ENCODE data around the gene NELL2. TPM values are rescaled to one million over a fixed set of nuclear protein-coding genes. Genes with fewer than 3 reads are reported as not detected.

The NELL2 gene
- total and polyA plus RNA-seq, 4 donors = 0.09 to 0.42 (median 0.17) TPM; not detected in 1

- no peak overlapping the region for H3K27ac ChIP-seq (ENCODE audit: low read depth in 1 of 2, low read length in 2 of 2)
- no peaks in the 10 kb centered on the region for H3K36me3 ChIP-seq (ENCODE audit: control insufficient read depth in 4 of 4, insufficient read depth in 3 of 4, low read depth in 1 of 4, low read length in 3 of 4)
- H3K4me3 ChIP-seq (ENCODE audit: low read depth in 1 of 3, low read length in 3 of 3) = no peak overlapping the region
- H3K27me3 ChIP-seq (ENCODE audit: control insufficient read depth in 4 of 4, insufficient read depth in 4 of 4, low read length in 3 of 4) = no peaks in the 10 kb centered on the region
- TF ChIP-seq FOXA1 (IDR thresholded peaks at IDR 0.05) = no peak
- TF ChIP-seq ATF3 (IDR thresholded peaks at IDR 0.05) = no peak
- TF ChIP-seq YY1 (IDR thresholded peaks at IDR 0.05) = no peak
- TF ChIP-seq GABPA (IDR thresholded peaks at IDR 0.05 in 1 of 2, conservative IDR thresholded peaks at IDR 0.05 in 1 of 2) = no peak
- no peak for TF ChIP-seq EGR1 (IDR thresholded peaks at IDR 0.05; ENCODE audit: low read depth in 2 of 2)
- no peak for TF ChIP-seq FOXA2 (IDR thresholded peaks at IDR 0.05)
- TF ChIP-seq JUND (IDR thresholded peaks at IDR 0.05) = no peak
- TF ChIP-seq RXRA (IDR thresholded peaks at IDR 0.05) = no peak
- TF ChIP-seq CTCF (IDR thresholded peaks at IDR 0.05; ENCODE audit: low read depth, low read length, missing input control) = no peak
- TF ChIP-seq REST (IDR thresholded peaks at IDR 0.05) = no peak
- TF ChIP-seq MAX (IDR thresholded peaks at IDR 0.05) = no peak
- no peak for TF ChIP-seq TAF1 (conservative IDR thresholded peaks at IDR 0.05)
- no peak for TF ChIP-seq HNF4G (IDR thresholded peaks at IDR 0.05)
- TF ChIP-seq RAD21 (IDR thresholded peaks at IDR 0.05) = no peak
- H3K4me1 ChIP-seq (ENCODE audit: control insufficient read depth in 4 of 4, insufficient read depth in 4 of 4, low read length in 3 of 4) = no peaks in the 10 kb centered on the region
- 74% methylated on average over 4 of the region's 4 CpGs for WGBS
- H3K9me3 ChIP-seq (ENCODE audit: control insufficient read depth in 4 of 4, low read length in 3 of 4) = no peaks in the 10 kb centered on the region
- no peak for DNase-seq (ENCODE audit: low spot score)
- H3K9ac ChIP-seq (ENCODE audit: low read depth in 1 of 2, low read length in 2 of 2) = no peak overlapping the region
Observed at GRCh38 chr12:44510076-44510475, 366.0 kb downstream of the NELL2 start.

- no peak overlapping the region for H3K9ac ChIP-seq (ENCODE audit: low read depth in 1 of 2, low read length in 2 of 2)
- H3K27ac ChIP-seq (ENCODE audit: low read depth in 1 of 2, low read length in 2 of 2) = no peak overlapping the region
- no peaks in the 10 kb centered on the region for H3K4me1 ChIP-seq (ENCODE audit: control insufficient read depth in 4 of 4, insufficient read depth in 4 of 4, low read length in 3 of 4)
- WGBS = 48% methylated on average over 2 of the region's 2 CpGs
- TF ChIP-seq FOXA1 (IDR thresholded peaks at IDR 0.05) = no peak
- no peak for TF ChIP-seq SP1 (IDR thresholded peaks at IDR 0.05)
- no peak for TF ChIP-seq HNF4G (IDR thresholded peaks at IDR 0.05)
- no peak for TF ChIP-seq REST (IDR thresholded peaks at IDR 0.05)
- no peak for TF ChIP-seq MAX (IDR thresholded peaks at IDR 0.05)
- no peak for TF ChIP-seq NR2F2 (IDR thresholded peaks at IDR 0.05)
- no peak for TF ChIP-seq ATF3 (IDR thresholded peaks at IDR 0.05)
- no peak for TF ChIP-seq RXRA (IDR thresholded peaks at IDR 0.05)
- TF ChIP-seq EGR1 (IDR thresholded peaks at IDR 0.05; ENCODE audit: low read depth in 2 of 2) = no peak
- no peak for TF ChIP-seq CTCF (IDR thresholded peaks at IDR 0.05; ENCODE audit: low read depth, low read length, missing input control)
- no peaks in the 10 kb centered on the region for H3K36me3 ChIP-seq (ENCODE audit: control insufficient read depth in 4 of 4, insufficient read depth in 3 of 4, low read depth in 1 of 4, low read length in 3 of 4)
- no peak overlapping the region for H3K4me3 ChIP-seq (ENCODE audit: low read depth in 1 of 3, low read length in 3 of 3)
- no peaks in the 10 kb centered on the region for H3K9me3 ChIP-seq (ENCODE audit: control insufficient read depth in 4 of 4, low read length in 3 of 4)
- no peaks in the 10 kb centered on the region for H3K27me3 ChIP-seq (ENCODE audit: control insufficient read depth in 4 of 4, insufficient read depth in 4 of 4, low read length in 3 of 4)
- no peak for DNase-seq (ENCODE audit: low spot score)
Observed at GRCh38 chr12:44509471-44509870, 366.6 kb downstream of the NELL2 start.

All from liver (tissue), 9 donors.